Measurements from ENCODE around the gene TKTL1. TPM values are rescaled to one million over a fixed set of nuclear protein-coding genes. Genes with fewer than 3 reads are reported as not detected.

TKTL1 gene, protein sequence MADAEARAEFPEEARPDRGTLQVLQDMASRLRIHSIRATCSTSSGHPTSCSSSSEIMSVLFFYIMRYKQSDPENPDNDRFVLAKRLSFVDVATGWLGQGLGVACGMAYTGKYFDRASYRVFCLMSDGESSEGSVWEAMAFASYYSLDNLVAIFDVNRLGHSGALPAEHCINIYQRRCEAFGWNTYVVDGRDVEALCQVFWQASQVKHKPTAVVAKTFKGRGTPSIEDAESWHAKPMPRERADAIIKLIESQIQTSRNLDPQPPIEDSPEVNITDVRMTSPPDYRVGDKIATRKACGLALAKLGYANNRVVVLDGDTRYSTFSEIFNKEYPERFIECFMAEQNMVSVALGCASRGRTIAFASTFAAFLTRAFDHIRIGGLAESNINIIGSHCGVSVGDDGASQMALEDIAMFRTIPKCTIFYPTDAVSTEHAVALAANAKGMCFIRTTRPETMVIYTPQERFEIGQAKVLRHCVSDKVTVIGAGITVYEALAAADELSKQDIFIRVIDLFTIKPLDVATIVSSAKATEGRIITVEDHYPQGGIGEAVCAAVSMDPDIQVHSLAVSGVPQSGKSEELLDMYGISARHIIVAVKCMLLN
- not detected in 2 replicates for total RNA-seq

DNA sequence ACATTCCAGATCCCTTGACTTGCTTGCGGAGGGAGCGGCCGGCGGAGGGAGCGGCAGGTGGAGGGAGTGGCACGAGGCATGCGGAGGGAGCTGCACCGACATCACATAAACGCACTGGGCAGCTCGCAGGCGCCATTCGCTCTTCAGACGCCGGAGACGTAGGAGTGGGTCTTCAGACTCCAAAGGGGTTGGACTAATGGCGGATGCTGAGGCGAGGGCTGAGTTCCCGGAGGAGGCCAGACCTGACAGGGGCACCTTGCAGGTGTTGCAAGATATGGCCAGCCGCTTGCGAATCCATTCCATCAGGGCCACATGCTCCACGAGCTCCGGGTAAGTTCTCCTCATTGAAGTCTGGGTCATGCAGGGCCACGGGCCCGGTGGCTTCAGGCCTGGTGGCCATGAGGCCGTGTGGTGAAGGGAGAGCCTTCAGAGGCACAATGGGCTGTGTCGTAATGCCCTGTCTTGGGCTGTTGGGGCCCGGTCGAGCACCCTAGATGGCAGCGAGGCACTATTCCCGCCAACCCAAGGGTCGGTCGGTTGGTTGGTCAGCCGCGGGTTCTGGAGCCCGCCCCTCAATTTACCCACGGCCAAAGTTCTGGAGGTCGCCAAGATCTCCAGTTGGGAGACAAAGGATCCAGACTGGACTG is at the start of gene TKTL1:
Gene TKTL1 (plus strand): TSS at position 132 of the 647 bp plus-strand sequence. CDS start 65 bp downstream, at position 197.

DNA sequence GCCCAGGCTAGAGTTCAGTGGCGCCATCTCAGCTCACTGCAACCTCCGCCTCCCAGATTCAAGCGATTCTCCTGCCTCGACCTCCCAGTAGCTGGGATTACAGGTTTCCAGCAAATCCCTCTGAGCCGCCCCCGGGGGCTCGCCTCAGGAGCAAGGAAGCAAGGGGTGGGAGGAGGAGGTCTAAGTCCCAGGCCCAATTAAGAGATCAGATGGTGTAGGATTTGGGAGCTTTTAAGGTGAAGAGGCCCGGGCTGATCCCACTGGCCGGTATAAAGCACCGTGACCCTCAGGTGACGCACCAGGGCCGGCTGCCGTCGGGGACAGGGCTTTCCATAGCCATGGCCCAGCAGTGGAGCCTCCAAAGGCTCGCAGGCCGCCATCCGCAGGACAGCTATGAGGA is 38.3 kb upstream of the TKTL1 start, which contains the start of gene OPN1MW3:
Gene OPN1MW3 (plus strand): TSS at position 301 of the 400 bp plus-strand sequence. CDS start 38 bp downstream, at position 339.

DNA sequence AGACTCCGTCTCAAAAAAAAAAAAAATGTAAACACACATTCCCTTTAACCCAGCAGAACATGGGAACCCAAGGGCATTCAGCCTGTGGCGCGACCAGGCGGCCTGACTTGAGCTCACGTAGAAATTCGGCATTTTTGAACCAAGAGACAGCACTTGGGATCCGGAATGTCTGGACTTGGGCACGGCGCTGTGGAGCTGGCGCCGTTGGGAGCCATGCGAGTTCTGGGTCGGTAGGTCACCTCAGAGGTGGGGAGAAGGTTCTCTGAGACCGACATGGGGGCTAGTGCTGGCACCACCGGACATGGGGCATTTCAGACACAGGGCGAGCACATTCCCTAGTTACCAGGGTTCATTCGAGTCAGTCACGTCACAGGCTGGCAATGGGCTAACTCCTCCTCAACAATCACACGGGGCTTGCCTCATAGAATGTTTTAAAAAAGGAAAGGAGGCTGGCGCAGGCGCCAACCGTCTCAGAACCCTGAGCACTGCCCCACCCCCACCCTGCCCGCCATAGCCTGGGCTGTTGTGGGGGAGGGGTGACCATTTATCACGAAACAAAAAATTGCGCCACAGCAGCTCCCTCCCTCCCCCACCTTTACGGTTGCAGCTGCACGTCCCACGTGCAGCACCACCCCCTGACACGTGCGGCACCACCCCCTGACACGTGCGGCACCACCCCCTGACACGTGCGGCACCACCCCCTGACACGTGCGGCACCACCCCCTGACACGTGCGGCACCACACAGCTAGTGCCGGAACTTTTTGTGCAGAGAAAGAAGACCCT is 612 bp upstream of the TKTL1 start, which contains the start of gene TEX28:
Gene TEX28 (minus strand): TSS at position 334 of the 784 bp plus-strand sequence. CDS start 3,007 bp downstream, outside the sequence.

DNA sequence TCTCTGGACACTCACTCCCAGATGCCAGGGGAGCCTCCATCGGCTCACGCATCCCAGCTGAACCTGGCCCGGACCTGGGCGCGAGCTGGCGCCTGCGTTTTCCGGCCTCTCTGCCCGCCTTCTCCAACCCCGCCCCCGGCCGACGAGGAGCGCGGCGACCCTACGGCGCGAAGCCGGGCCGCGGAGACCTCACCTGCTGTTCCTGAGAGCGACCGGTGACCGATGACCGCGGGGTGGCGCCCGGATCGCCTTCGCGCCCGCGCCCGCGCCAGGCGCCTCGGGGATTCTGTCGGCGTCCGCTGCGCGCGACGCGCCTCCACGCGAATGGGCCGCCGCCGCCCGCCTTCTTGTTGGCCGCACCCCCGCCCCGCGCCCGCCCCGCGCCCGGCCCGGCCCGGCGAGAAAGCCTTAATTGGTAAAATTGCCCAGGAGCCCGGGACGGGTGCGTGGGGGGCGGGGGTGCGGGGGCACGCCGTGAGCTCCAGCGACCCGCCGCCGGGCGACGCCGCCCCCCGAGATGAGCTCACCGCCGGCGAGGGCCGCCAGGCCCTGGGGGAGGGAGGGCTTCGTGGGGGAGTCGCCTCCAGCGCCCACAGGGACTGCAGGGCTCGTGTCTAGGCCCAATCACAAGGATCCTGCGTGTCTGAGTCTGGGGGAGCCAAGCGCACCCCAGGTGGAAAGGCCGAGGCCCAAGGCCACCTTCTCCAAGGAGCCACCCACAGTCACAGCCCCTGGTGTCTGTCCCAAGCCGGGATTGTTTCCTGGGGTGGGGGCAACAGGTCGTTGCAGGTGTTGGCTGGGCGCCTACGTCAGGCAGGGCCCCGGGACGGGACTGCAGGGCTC is 78.9 kb downstream of the TKTL1 start, which contains the start of gene FLNA:
Gene FLNA (minus strand): TSS at position 322 of the 843 bp plus-strand sequence. CDS start 3,389 bp downstream, outside the sequence.

DNA sequence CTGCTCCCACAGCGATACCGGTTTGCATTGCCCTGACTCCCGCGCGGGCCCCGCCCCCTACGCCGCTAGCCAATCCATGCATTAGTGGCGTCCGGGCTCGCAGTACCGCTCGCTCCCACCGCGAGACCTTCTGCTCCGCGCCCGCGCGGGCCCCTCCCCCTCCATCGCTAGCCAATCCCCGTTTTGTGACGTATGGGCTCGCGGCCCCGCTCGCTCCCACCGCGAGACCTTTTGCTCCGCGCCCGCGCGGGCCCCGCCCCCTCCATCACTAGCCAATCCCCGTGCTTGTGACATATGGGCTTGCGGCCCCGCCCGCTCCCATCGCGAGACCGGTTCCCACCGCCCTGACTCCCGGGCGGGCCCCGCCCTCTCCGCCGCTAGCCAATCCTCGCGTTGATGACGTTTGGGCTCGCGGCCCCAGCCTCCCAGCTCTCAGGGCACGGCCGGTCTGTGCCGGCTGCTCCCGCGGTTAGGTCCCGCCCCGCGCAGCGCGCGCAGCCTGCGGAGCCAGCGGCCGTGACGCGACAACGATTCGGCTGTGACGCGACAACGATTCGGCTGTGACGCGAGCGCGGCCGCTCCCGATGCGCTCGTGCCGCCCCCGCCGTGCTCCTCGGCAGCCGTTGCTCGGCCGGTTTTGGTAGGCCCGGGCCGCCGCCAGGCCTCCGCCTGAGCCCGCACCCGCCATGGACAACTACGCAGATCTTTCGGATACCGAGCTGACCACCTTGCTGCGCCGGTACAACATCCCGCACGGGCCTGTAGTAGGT is 83.4 kb downstream of the TKTL1 start, which contains the start of gene EMD:
Gene EMD (plus strand): TSS at position 497 of the 770 bp plus-strand sequence. CDS start 190 bp downstream, at position 687.

Other genes starting within 250 kb of the TKTL1 start
- gene MECP2, start 198.1 kb upstream of the TKTL1 start, total RNA-seq = 25.3 and 37.1 TPM in 2 replicates
- not detected in 2 replicates for gene OPN1LW, start 151.6 kb upstream of the TKTL1 start, total RNA-seq
- not detected in 2 replicates for gene OPN1MW, start 113.2 kb upstream of the TKTL1 start, total RNA-seq
- not detected in 2 replicates for gene OPN1MW2, start 76.0 kb upstream of the TKTL1 start, total RNA-seq
- gene OPN1MW3, start 38.2 kb upstream of the TKTL1 start, total RNA-seq = not detected in 2 replicates
- gene TEX28, start 671 bp upstream of the TKTL1 start, total RNA-seq = 0.17 TPM in 1 of 2 replicates, not detected in the other
- gene FLNA, start 78.8 kb downstream of the TKTL1 start, total RNA-seq = 1,846 and 2,620 TPM in 2 replicates
- 25.6 and 29.4 TPM in 2 replicates for gene EMD, start 83.5 kb downstream of the TKTL1 start, total RNA-seq
- 1,913 and 5,394 TPM in 2 replicates for gene RPL10, start 102.6 kb downstream of the TKTL1 start, total RNA-seq
- gene DNASE1L1, start 113.5 kb downstream of the TKTL1 start, total RNA-seq = 60.4 and 78.9 TPM in 2 replicates
- 17.7 and 23.0 TPM in 2 replicates for gene TAFAZZIN, start 115.7 kb downstream of the TKTL1 start, total RNA-seq
- gene ATP6AP1, start 132.9 kb downstream of the TKTL1 start, total RNA-seq = 68.9 and 89.0 TPM in 2 replicates
- gene GDI1, start 141.4 kb downstream of the TKTL1 start, total RNA-seq = 63.3 and 141 TPM in 2 replicates
- gene FAM50A, start 148.3 kb downstream of the TKTL1 start, total RNA-seq = 73.3 and 85.2 TPM in 2 replicates
- 24.0 and 31.8 TPM in 2 replicates for gene PLXNA3, start 162.5 kb downstream of the TKTL1 start, total RNA-seq
- 22.3 and 23.5 TPM in 2 replicates for gene LAGE3, start 183.5 kb downstream of the TKTL1 start, total RNA-seq
- gene UBL4A, start 190.8 kb downstream of the TKTL1 start, total RNA-seq = 39.0 and 75.4 TPM in 2 replicates
- gene SLC10A3, start 194.8 kb downstream of the TKTL1 start, total RNA-seq = 21.1 and 33.6 TPM in 2 replicates
- gene FAM3A, start 220.4 kb downstream of the TKTL1 start, total RNA-seq = 38.3 and 43.5 TPM in 2 replicates

Data from smooth muscle cell of trachea (primary cell).